Activated CD4-positive, alpha-beta T cell treated with anti-CD3 and anti-CD28 coated beads, Interleukin-2, amount 50 U/mL, for 48 hours (primary cell): Measurements from ENCODE around the gene TRAPPC2B.
"Not testable (repeated sequence)": the region's sequence is repeated elsewhere in the genome, so short reads cannot be mapped to it uniquely, and the experiment has no call there.

Source experiments
- DNase-seq, 2 experiments: peaks; one replicate each; pipeline ENCODE4 v3.0.0-alpha.2; 2020

Gene TRAPPC2B

GRCh38 chr19:57374647-57375046 is 11.3 kb downstream of the TRAPPC2B start:
- not testable (repeated sequence) for DNase-seq

GRCh38 chr19:57376151-57376550 is 12.8 kb downstream of the TRAPPC2B start:
- DNase-seq, result no peak

- DNase-seq, result no peak
Measured at GRCh38 chr19:57377498-57378146, 14.3 kb downstream of the TRAPPC2B start.

GRCh38 chr19:57380923-57381322 is 17.6 kb downstream of the TRAPPC2B start:
- no peak for DNase-seq

- no peak for DNase-seq
Measured at GRCh38 chr19:57382806-57383488, 19.6 kb downstream of the TRAPPC2B start.

GRCh38 chr19:57389194-57389729 is 25.9 kb downstream of the TRAPPC2B start:
- no peak for DNase-seq

GRCh38 chr19:57389730-57390598 is 26.6 kb downstream of the TRAPPC2B start, which contains the start of gene ZNF548:
Gene ZNF548 (plus strand): TSS chr19:57389854. CDS start chr19:57390100, 246 bp downstream.
- DNase-seq, result peak; percentile 95 to 96

GRCh38 chr19:57395710-57396109 is 32.4 kb downstream of the TRAPPC2B start:
- DNase-seq, result no peak

GRCh38 chr19:57398868-57399267 is 35.5 kb downstream of the TRAPPC2B start:
- DNase-seq, result no peak

GRCh38 chr19:57403737-57404563 is 40.6 kb downstream of the TRAPPC2B start:
- no peak for DNase-seq

GRCh38 chr19:57406516-57407123 is 43.3 kb downstream of the TRAPPC2B start:
- peak; percentile 70 to 76 for DNase-seq

GRCh38 chr19:57410877-57411671 is 47.7 kb downstream of the TRAPPC2B start, which contains the start of gene ZNF17:
Gene ZNF17 (plus strand): TSS chr19:57411161. CDS start chr19:57413616, 2,455 bp downstream.
- DNase-seq, result peak; percentile 90 to 93
